ENCODE data around the gene CMSS1.

Gene CMSS1

DNA sequence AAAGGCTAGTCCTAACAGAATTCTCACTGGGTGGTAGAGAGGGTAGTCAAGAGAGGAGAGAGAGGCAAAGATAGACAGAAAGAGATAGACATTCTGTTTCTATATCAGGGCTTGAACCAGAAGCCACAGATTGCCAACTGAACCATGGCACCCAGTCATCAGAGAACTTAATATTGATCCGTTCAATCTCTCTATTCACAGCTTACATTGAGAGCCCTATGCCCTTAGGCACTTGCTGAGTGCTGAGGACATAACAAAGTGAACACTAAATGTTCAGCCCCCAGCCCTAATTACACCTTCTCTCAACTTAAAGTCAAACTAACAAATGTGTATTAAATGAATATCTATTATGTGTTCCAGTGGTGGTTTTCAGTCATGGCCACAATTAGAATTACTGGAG lies 172.5 kb downstream of the CMSS1 start:
- Histone ChIP-seq H3K4me1 (ENCODE audit: control insufficient read depth, insufficient read depth, low read length) (no peaks in the 10 kb centered on the region), H3K4me3 (ENCODE audit: low read length) (no peak overlapping the region), H3K36me3 (ENCODE audit: control insufficient read depth, insufficient read depth, low read length) (no peaks in the 10 kb centered on the region), H3K27ac (ENCODE audit: low read length) (no peak overlapping the region), H3K9me3 (ENCODE audit: control insufficient read depth, insufficient read depth, low read length) (no peaks in the 10 kb centered on the region), H3K27me3 (ENCODE audit: control insufficient read depth, insufficient read depth, low read length) (no peaks in the 10 kb centered on the region)
- DNase-seq (ENCODE audit: low read depth, low spot score) = no peak
- WGBS (ENCODE audit: insufficient coverage, insufficient read length) = no CpG with 5 or more reads among the region's 1 CpG

DNA sequence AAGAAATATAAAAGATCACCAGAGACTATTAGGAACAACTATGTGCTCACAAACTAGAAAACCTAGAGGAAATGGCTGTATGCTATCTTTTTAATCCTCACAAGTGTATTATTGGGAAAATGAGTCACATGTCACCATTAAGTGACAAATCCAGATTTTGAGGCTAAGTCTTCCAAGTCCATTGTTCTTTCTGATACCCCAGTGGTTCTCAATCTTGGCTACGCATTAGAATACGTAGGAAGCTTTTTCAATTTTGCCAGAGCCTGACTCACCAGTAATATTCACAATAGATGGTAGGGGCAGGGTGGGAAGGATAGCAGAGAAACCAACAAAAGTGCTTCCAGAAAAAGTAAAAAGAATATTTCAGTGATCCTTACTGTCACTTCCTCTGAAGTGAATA lies 179.6 kb downstream of the CMSS1 start:
- H3K27me3 ChIP-seq (ENCODE audit: control insufficient read depth, insufficient read depth, low read length) = no peaks in the 10 kb centered on the region
- no peak for DNase-seq (ENCODE audit: low read depth, low spot score)
- H3K36me3 ChIP-seq (ENCODE audit: control insufficient read depth, insufficient read depth, low read length) = no peaks in the 10 kb centered on the region
- no CpG with 5 or more reads among the region's 2 CpGs for WGBS (ENCODE audit: insufficient coverage, insufficient read length)
- H3K9me3 ChIP-seq (ENCODE audit: control insufficient read depth, insufficient read depth, low read length) = 0 out of 2 replicates have a peak, but pooled peaks cover 1% of the 10 kb centered on the region
- no peak overlapping the region for H3K4me3 ChIP-seq (ENCODE audit: low read length)
- H3K27ac ChIP-seq (ENCODE audit: low read length) = no peak overlapping the region
- no peaks in the 10 kb centered on the region for H3K4me1 ChIP-seq (ENCODE audit: control insufficient read depth, insufficient read depth, low read length)

DNA sequence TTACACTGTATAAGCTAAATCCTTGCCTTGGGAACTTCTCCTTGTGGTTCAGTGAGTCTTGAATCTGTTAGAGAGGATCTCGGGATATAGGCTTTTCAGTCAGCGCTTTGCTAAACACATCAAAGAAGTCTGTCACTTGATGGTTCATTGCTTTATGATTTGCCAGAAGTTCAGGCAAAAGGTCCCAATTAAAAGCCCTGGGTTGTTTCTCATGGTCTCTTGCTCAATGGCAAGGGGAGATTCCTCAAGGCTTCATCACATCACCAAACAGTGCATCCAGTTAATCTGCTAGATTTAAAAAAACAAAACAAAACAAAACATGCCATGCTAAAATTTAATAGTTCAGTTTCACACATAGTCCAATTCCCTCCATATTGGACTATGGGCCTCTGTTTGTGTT lies 181.9 kb downstream of the CMSS1 start:
- Histone ChIP-seq H3K27ac (ENCODE audit: low read length) (no peak overlapping the region), H3K4me1 (ENCODE audit: control insufficient read depth, insufficient read depth, low read length) (no peaks in the 10 kb centered on the region; the same call in 1 of the 2 replicates), H3K36me3 (ENCODE audit: control insufficient read depth, insufficient read depth, low read length) (no peaks in the 10 kb centered on the region), H3K9me3 (ENCODE audit: control insufficient read depth, insufficient read depth, low read length) (0 out of 2 replicates have a peak, but pooled peaks cover 1% of the 10 kb centered on the region), H3K4me3 (ENCODE audit: low read length) (no peak overlapping the region), H3K27me3 (ENCODE audit: control insufficient read depth, insufficient read depth, low read length) (no peaks in the 10 kb centered on the region)
- WGBS (ENCODE audit: insufficient coverage, insufficient read length) = no CpG with 5 or more reads among the region's 2 CpGs
- no peak for DNase-seq (ENCODE audit: low read depth, low spot score)

DNA sequence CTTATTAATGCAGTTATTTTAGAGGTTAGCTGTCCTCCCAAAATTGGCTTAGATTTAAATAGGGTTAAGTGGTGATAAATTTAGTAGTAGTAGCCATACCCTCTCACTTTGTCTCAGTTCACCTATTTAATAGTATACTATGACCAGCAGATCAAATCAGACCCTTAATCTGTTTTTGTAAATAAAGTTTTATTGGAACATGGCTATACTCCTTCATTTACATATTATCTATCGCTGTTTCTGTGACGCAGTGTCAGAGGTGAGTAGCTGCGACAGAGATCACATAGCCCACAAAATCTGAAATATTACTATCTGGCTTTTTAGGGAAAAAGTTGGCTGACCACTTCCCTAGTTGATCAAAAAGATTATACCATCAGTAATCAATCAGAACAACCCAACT lies 183.4 kb downstream of the CMSS1 start:
- DNase-seq (ENCODE audit: low read depth, low spot score) = no peak
- no CpG with 5 or more reads among the region's 3 CpGs for WGBS (ENCODE audit: insufficient coverage, insufficient read length)
- H3K27ac ChIP-seq (ENCODE audit: low read length) = no peak overlapping the region
- H3K4me1 ChIP-seq (ENCODE audit: control insufficient read depth, insufficient read depth, low read length) = peaks cover 1% of the 10 kb centered on the region; the same call in 1 of the 2 replicates
- H3K36me3 ChIP-seq (ENCODE audit: control insufficient read depth, insufficient read depth, low read length) = no peaks in the 10 kb centered on the region
- no peak overlapping the region for H3K4me3 ChIP-seq (ENCODE audit: low read length)
- no peaks in the 10 kb centered on the region for H3K27me3 ChIP-seq (ENCODE audit: control insufficient read depth, insufficient read depth, low read length)
- no peaks in the 10 kb centered on the region for H3K9me3 ChIP-seq (ENCODE audit: control insufficient read depth, insufficient read depth, low read length)

DNA sequence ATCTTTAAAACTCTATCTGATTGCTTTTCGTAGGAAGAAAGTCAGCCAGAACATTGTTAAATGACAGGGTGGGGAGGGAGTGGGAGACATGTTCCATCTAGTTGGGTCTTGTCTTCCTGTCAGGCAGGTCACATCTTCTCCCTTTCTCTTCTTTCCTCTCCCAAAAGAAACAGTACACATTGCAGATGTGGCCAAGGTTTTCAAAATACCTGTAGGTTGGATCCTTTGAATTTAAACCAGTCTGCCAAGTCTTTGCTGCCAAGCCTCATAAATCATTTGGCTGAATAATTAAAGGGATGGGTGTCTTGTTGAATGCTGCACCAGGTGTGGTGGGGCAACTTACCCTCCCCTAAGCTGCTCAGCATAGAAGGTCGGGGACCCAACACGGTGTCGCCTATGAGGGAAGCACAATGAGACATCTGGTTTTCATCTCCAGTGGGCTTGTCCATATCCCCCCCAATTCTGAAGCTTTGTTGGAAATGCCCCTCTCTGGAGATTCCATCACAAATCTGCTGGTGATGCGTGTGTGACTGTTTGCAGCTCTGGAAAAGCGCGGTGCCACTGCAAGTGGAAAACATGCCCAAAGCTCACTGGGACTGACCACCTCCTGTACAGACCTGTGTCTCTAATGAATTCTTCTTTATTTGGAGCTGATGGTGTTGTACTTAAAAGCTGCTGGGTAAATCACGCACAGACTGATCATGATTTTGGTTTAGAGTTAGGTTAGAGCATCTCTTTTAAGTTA lies 184.0 kb downstream of the CMSS1 start:
- Histone ChIP-seq H3K4me3 (ENCODE audit: low read length) (no peak overlapping the region), H3K27ac (ENCODE audit: low read length) (no peak overlapping the region), H3K4me1 (ENCODE audit: control insufficient read depth, insufficient read depth, low read length) (peaks cover 1% of the 10 kb centered on the region; the same call in 1 of the 2 replicates), H3K9me3 (ENCODE audit: control insufficient read depth, insufficient read depth, low read length) (no peaks in the 10 kb centered on the region), H3K27me3 (ENCODE audit: control insufficient read depth, insufficient read depth, low read length) (no peaks in the 10 kb centered on the region), H3K36me3 (ENCODE audit: control insufficient read depth, insufficient read depth, low read length) (no peaks in the 10 kb centered on the region)
- no CpG with 5 or more reads among the region's 8 CpGs for WGBS (ENCODE audit: insufficient coverage, insufficient read length)
- DNase-seq (ENCODE audit: low read depth, low spot score) = no peak

DNA sequence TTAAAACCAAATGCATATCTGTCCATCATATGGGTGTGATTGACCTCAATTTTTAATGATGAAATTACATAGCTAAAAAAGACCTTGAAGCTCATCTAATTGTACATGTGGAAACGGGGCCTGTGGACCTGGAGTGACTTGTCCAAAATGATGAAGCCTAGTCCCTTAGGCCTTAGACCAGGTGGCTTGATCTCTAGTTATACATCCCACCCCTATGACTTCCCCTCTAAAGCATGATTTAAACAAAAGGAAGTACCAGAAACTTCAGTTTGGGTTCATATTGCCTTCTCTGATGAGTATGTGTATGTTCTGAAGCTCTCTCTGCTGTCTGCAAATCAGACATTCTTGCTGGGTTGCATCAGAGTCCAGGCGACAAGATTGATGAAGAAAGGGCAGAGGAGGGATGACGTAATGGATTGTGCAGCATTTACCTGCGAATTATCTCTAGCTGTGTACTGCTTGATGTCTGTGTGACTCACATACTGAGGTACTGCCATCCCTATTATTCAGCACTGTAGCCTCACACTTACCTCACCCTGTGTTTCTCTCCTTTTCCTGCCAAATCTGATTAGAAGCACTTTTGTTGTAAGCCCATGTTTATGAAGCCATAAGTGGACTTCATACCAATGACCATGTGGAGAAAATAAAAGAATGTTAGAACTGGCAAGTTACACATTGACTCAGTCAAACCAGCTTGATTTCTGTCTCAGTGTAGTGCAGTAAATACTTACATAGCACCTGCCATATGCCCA lies 185.1 kb downstream of the CMSS1 start:
- no peak overlapping the region for H3K27ac ChIP-seq (ENCODE audit: low read length)
- H3K4me1 ChIP-seq (ENCODE audit: control insufficient read depth, insufficient read depth, low read length) = peaks cover 1% of the 10 kb centered on the region; the same call in 1 of the 2 replicates
- H3K4me3 ChIP-seq (ENCODE audit: low read length) = no peak overlapping the region
- no peaks in the 10 kb centered on the region for H3K36me3 ChIP-seq (ENCODE audit: control insufficient read depth, insufficient read depth, low read length)
- no CpG with 5 or more reads among the region's 4 CpGs for WGBS (ENCODE audit: insufficient coverage, insufficient read length)
- DNase-seq (ENCODE audit: low read depth, low spot score) = no peak
- H3K27me3 ChIP-seq (ENCODE audit: control insufficient read depth, insufficient read depth, low read length) = no peaks in the 10 kb centered on the region
- no peaks in the 10 kb centered on the region for H3K9me3 ChIP-seq (ENCODE audit: control insufficient read depth, insufficient read depth, low read length)

DNA sequence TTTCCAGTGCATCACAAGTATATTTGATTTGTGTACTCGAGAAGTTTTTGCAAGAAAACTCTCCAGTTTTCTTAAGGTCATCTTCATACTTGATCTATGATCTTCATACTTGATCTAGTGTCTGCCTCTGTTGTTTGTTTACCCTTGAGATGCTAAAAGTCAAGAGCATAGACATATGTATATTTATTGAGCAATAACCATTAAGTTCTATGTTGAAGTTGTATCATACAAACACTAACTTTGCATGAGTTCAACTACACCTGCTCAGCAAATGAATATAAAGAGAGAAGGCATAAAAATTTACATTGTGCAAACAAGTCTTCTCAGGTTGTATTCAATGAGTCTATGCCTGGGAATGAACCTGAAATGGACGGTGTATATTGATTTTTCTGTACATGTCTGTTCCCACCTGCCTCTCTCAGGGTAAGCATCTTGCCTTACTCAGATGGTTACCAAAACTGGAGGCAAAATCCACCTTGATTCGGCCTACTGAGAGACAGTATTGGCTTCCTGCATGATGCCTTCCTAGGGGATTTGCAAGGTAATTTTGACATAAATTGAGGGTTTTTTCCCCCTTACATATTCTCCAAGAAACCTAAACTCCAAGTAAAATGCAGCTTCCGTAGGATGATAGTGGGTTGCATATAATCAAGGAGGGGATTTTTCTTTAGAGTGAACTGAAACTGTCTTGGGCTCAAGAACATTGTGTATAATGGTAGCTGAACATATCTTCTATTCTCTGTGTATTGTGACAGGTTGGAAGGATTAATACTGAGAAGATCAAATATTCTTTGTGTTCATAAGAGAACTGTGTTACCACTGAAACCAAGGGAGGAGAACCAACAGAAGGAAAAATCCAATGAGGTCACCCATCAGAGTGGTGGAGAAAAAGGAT lies 186.2 kb downstream of the CMSS1 start:
- no peak overlapping the region for H3K27ac ChIP-seq (ENCODE audit: low read length)
- H3K4me1 ChIP-seq (ENCODE audit: control insufficient read depth, insufficient read depth, low read length) = peaks cover 1% of the 10 kb centered on the region; the same call in 1 of the 2 replicates
- no peak for DNase-seq (ENCODE audit: low read depth, low spot score)
- no peak overlapping the region for H3K4me3 ChIP-seq (ENCODE audit: low read length)
- H3K36me3 ChIP-seq (ENCODE audit: control insufficient read depth, insufficient read depth, low read length) = no peaks in the 10 kb centered on the region
- H3K27me3 ChIP-seq (ENCODE audit: control insufficient read depth, insufficient read depth, low read length) = no peaks in the 10 kb centered on the region
- no peaks in the 10 kb centered on the region for H3K9me3 ChIP-seq (ENCODE audit: control insufficient read depth, insufficient read depth, low read length)
- WGBS (ENCODE audit: insufficient coverage, insufficient read length) = no CpG with 5 or more reads among the region's 4 CpGs

DNA sequence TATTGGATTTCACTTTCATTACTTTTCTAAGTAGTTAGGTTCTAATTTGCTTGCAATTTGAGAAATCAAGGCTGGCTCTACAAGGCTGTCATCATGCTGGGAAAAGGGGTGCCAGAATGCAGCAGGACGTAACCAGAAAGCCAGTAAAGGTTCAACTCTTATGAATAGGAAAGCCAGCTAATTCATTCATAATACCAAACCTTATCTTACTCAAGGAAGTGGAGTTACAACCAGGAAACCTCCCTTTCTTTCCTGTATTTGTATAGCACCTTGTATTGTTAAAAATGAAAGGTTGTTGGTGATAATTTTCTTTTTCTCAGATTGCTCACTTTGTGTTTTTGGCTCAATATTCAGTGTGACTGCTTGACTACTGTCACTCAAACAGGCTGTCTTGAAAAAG lies 187.3 kb downstream of the CMSS1 start:
- H3K4me3 ChIP-seq (ENCODE audit: low read length) = no peak overlapping the region
- no peak overlapping the region for H3K27ac ChIP-seq (ENCODE audit: low read length)
- WGBS (ENCODE audit: insufficient coverage, insufficient read length) = no CpG with 5 or more reads among the region's 1 CpG
- H3K27me3 ChIP-seq (ENCODE audit: control insufficient read depth, insufficient read depth, low read length) = no peaks in the 10 kb centered on the region
- no peak for DNase-seq (ENCODE audit: low read depth, low spot score)
- no peaks in the 10 kb centered on the region for H3K36me3 ChIP-seq (ENCODE audit: control insufficient read depth, insufficient read depth, low read length)
- H3K9me3 ChIP-seq (ENCODE audit: control insufficient read depth, insufficient read depth, low read length) = no peaks in the 10 kb centered on the region
- peaks cover 1% of the 10 kb centered on the region; the same call in 1 of the 2 replicates for H3K4me1 ChIP-seq (ENCODE audit: control insufficient read depth, insufficient read depth, low read length)

DNA sequence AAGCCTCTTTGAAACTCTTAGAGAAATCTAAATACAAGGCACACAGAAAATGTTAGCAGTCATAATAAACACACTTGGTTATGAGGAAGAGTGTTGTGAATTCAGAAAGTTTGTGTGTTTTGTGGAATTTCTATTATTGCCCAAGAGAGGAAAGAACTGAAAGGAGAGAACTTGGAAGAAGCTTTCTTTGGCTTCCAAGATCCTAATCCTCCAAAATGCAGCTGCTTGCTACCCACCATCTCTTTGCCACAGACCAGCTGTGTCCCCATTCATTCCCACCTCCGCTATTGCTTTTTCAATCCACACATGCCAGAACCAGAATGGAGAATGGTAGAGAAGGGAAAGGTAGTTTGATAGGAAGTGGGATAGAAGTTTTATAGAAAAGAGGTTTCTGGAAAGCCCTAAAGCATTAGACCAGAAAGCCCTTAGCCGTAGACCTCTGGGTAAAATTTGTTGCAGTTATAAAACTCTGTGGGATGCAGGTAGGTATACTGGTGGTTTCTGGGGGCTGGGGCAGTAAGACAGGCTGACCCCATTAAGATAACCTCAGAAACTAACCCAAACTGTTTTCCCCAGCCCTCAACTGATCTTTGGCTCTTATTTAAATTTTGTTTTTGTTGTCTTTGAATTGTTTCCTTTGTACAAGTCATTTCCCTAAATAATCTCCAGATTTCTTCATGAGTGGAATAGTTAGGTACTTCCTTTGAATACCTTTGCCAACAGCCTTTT lies 188.2 kb downstream of the CMSS1 start:
- no peaks in the 10 kb centered on the region for H3K36me3 ChIP-seq (ENCODE audit: control insufficient read depth, insufficient read depth, low read length)
- WGBS (ENCODE audit: insufficient coverage, insufficient read length) = no CpG with 5 or more reads among the region's 2 CpGs

More for the DNA sequence above, 188.2 kb downstream of the CMSS1 start:
- H3K9me3 ChIP-seq (ENCODE audit: control insufficient read depth, insufficient read depth, low read length) = no peaks in the 10 kb centered on the region
- DNase-seq (ENCODE audit: low read depth, low spot score) = no peak
- H3K4me1 ChIP-seq (ENCODE audit: control insufficient read depth, insufficient read depth, low read length) = peaks cover 1% of the 10 kb centered on the region; the same call in 1 of the 2 replicates
- no peak overlapping the region for H3K27ac ChIP-seq (ENCODE audit: low read length)
- H3K4me3 ChIP-seq (ENCODE audit: low read length) = no peak overlapping the region
- no peaks in the 10 kb centered on the region for H3K27me3 ChIP-seq (ENCODE audit: control insufficient read depth, insufficient read depth, low read length)

Data from iPS DF 6.9 (cell line).